AG10803 (cell line): Measurements from ENCODE around the gene LINGO1.

ENCODE experiments used
- DNase-seq: peaks from one replicate; pipeline ENCODE4 v3.0.0; 2010; ENCODE audit warnings: low read depth
- H3K4me3 ChIP-seq: 2 replicates; pipeline ENCODE4 v1.5.1; 2011; ENCODE audit warnings: mild to moderate bottlenecking, low read length, control low read depth
- CTCF ChIP-seq: conservative IDR thresholded peaks from 2 replicates; pipeline ENCODE4 v1.5.1; 2011; ENCODE audit warnings: mild to moderate bottlenecking, low read length, control low read depth, inconsistent platforms

The LINGO1 gene

DNA sequence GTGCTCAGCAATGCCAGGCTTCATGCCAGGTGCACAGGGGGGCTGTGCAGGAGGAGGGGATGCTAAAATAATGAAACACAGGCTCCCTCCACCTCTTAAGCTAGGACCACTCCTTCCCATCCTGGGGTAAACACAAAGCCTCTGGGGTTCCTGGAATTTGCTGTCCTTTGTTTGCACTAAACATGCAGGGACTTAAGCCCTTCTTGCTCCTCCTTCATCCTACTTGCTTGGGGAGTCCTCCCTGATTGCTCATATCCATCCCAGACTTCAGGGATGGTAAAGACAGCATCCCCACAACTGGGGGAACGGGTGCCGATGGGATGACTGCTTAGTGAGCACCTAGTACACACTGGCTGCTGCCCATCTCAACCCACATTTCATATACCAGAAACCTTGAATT is 5.1 kb downstream of the LINGO1 start:
- H3K4me3 ChIP-seq = no peak overlapping the region
- TF ChIP-seq CTCF = no peak
- no peak for DNase-seq

GRCh38 chr15:77627067-77627466 is 5.6 kb downstream of the LINGO1 start:
- DNase-seq = no peak
- no peak for TF ChIP-seq CTCF
- H3K4me3 ChIP-seq = no peak overlapping the region

GRCh38 chr15:77626002-77626401 is 6.7 kb downstream of the LINGO1 start:
- H3K4me3 ChIP-seq = no peak overlapping the region
- TF ChIP-seq CTCF = no peak
- DNase-seq = no peak

DNA sequence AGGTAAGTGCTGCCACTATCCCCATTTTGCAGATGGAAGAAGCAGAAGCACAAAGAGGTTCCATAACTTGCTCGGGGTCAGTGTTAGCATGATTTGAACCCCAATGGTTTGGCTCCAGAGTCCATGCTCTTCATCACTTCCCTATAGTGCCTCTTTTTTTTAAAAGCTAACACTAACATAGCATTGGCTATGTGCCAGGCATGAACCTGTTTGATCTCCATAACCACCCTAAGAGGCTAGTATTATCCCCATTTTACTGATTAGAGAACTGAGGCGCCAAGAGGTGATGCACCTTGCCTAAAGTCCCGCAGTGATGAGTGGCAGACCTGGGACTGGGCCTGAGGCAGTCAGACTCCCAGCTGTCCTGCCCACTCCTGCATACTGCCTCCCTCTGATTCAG is 7.3 kb downstream of the LINGO1 start:
- TF ChIP-seq CTCF = no peak
- H3K4me3 ChIP-seq = no peak overlapping the region
- DNase-seq = no peak

GRCh38 chr15:77624868-77625267 is 7.8 kb downstream of the LINGO1 start:
- DNase-seq = no peak
- H3K4me3 ChIP-seq = no peak overlapping the region
- no peak for TF ChIP-seq CTCF

DNA sequence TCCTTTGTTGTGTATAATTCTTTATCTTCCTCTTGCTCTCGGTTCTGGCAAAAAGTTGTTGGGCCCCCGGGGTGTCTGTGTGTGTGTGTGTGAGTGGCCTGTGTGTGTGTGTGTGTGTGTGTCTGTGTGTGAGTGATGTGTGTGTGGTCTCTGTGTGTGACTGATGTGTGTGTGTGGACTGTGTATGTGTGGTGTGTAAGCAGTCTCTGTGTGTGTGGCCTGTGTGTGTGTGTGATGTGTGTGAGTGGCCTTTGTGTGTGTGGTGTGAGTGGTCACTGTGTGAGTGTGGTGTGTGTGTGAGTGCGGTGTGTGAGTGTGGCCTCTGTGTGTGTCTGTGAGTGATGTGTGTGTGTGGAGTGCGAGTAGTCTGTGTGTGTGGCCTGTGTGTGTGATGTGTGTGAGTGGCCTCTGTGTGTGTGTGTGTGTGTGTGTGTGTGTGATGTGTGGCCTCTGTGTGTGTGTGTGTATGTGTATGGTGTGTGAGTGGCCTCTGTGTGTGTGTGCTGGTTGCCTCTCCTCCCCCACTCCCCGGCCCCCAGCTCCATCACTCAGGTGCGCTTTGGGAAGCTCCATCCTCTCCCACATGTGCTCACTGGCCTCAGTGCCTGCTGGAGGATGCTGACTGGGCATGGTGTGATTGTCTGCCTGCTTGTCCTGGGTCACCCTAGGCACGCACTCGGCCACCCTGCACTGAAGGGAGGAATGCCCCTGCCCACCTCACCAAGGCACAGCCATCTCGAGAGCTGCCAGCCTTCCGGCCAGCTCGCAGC is 8.8 kb downstream of the LINGO1 start:
- DNase-seq = no peak
- no peak overlapping the region for H3K4me3 ChIP-seq
- TF ChIP-seq CTCF = no peak

DNA sequence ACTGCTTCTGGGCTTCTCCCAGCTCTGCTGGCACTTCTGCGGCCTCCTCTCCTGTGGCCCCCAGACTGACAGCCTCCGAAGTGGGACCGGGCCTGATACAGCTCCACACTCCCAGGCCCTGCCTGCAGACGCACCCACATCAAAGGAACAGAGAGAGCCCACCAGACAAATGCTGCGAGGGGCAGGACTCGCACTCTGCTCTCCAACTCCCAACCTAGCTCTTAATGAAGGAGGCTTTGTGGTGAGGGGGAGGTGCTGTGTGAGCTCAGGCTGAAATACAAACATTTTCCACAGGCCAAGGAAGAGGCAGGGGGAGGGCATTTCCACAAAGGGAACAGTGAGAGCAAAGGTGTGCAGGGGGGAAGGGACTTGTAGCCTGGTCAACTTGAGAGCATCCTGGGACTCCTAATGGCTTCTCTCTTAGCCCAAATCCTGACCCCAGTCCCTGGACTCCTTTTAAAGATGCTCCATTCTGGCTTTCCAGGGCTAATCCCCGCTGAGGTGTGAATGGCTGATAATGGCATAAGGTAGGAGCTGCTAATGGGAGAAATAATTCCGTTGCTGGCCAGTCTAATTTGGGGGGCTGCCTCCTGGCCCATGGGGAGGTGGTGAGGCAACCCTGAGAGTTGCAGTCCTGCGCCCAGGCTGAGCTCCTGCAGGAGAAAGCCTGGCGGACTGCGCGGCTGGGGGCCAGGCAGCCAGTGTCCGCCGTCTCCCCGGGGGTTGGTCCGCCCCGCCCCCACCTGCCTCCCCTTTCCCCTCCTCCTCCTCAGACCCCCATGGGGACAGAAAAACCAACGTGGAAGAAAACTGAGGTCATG is 9.6 kb downstream of the LINGO1 start:
- no peak for TF ChIP-seq CTCF
- DNase-seq = no peak
- H3K4me3 ChIP-seq = no peak overlapping the region
